ENCODE data around the gene UGT2A3. TPM values are rescaled to one million over a fixed set of nuclear protein-coding genes. Genes with fewer than 3 reads are reported as not detected.

UGT2A3 gene
- total RNA-seq, 1 experiment from 2014 or later: 0.11 TPM

- no peak for TF ChIP-seq PREB (CRISPR knock-in tag; IDR thresholded peaks at IDR 0.05; ENCODE audit: borderline replicate concordance)
Measured at GRCh38 chr4:68954126-68954525, 2.5 kb upstream of the UGT2A3 start (continued).

GRCh38 chr4:68953056-68953596 is 1.5 kb upstream of the UGT2A3 start:
- ChIA-PET CTCF (no interaction called here), POLR2A (no interaction called here)
- Mint-ChIP-seq H3K27ac (no peak overlapping the region), H3K36me3 (no peaks in the 10 kb centered on the region), H3K27me3 (ENCODE audit: low read depth) (no peaks in the 10 kb centered on the region), H3K4me3 (no peak overlapping the region), H3K9me3 (peaks cover 10% of the 10 kb centered on the region), H3K4me1 (peaks cover 16% of the 10 kb centered on the region)
- no peak for DNase-seq (ENCODE audit: low spot score)
- TF ChIP-seq NFATC4 (CRISPR knock-in tag; IDR thresholded peaks at IDR 0.05) (no peak), ZNF232 (CRISPR knock-in tag; IDR thresholded peaks at IDR 0.05) (no peak), TEAD4 (CRISPR knock-in tag; IDR thresholded peaks at IDR 0.05) (no peak), ZNF121 (CRISPR knock-in tag; IDR thresholded peaks at IDR 0.05) (no peak), ATF1 (CRISPR knock-in tag; IDR thresholded peaks at IDR 0.05) (no peak), USF2 (CRISPR knock-in tag; IDR thresholded peaks at IDR 0.05) (no peak), ZNF219 (CRISPR knock-in tag; IDR thresholded peaks at IDR 0.05; ENCODE audit: borderline replicate concordance) (no peak), JUN (CRISPR knock-in tag; IDR thresholded peaks at IDR 0.05) (no peak), NFE2L1 (CRISPR knock-in tag; IDR thresholded peaks at IDR 0.05) (no peak), AR (CRISPR knock-in tag; IDR thresholded peaks at IDR 0.05) (no peak), NFYB (CRISPR knock-in tag; conservative IDR thresholded peaks at IDR 0.05; ENCODE audit: low read depth) (no peak), ZNF263 (CRISPR knock-in tag; IDR thresholded peaks at IDR 0.05; ENCODE audit: low read depth) (no peak), GABPB1 (CRISPR knock-in tag; IDR thresholded peaks at IDR 0.05) (no peak), ZNF671 (CRISPR knock-in tag; IDR thresholded peaks at IDR 0.05) (no peak), CTCF (IDR thresholded peaks at IDR 0.05) (no peak), MAX (CRISPR knock-in tag; IDR thresholded peaks at IDR 0.05) (no peak), ZNF138 (CRISPR knock-in tag; conservative IDR thresholded peaks at IDR 0.05) (no peak), TP53 (CRISPR knock-in tag; IDR thresholded peaks at IDR 0.05) (no peak), NR2C2 (CRISPR knock-in tag; IDR thresholded peaks at IDR 0.05) (no peak), ELF4 (CRISPR knock-in tag; IDR thresholded peaks at IDR 0.05; ENCODE audit: low read depth) (no peak)
- no peak for ATAC-seq

Measured in WTC11 (cell line).